GM18517 (cell line): ENCODE results near the gene P2RY8.
"Not testable (repeated sequence)": the region's sequence is repeated elsewhere in the genome, so short reads cannot be mapped to it uniquely, and the experiment has no call there.

Experiments
- ATAC-seq: cut with Tn5 transposase; IDR thresholded peaks from one replicate; pipeline ENCODE4 v1.9.1; 2021; ENCODE audit warnings: mild to moderate bottlenecking, moderate library complexity; ENCODE audit not compliant: unreplicated experiment

P2RY8 gene

GRCh38 chrX:1447969-1448572 lies 88.9 kb downstream of the P2RY8 start:
- ATAC-seq = not testable (repeated sequence)

GRCh38 chrX:1446984-1447968 lies 89.7 kb downstream of the P2RY8 start:
- not testable (repeated sequence) for ATAC-seq

GRCh38 chrX:1444561-1445500 lies 92.2 kb downstream of the P2RY8 start:
- ATAC-seq = no peak

- no peak for ATAC-seq
Measured at GRCh38 chrX:1443496-1444075, 93.4 kb downstream of the P2RY8 start.

DNA sequence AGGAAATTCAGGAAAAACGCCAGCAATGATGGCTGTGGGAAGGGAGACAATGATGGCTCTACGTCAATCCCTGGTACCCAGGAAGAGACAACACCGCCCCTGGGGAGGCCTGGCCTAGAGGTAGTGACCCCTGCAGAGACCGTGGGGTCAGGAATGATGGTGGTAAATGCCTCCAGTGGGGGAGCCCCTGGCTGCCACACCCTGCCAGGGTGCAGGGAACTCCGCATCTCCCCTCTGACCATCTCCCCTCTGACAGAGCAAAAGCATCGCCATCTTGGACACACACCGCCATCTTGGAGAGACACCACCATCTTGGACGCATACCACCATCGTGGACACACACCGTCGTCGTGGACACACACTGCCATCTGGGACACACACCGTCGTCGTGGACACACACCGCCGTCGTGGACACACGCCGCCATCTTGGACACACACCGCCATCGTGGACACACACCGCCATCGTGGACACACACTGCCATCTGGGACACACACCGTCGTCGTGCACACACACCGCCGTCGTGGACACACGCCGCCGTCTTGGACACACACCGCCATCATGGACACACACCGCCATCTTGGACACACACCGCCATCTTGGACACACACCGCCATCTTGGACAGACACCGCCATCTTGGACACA lies 94.1 kb downstream of the P2RY8 start:
- ATAC-seq = no peak

DNA sequence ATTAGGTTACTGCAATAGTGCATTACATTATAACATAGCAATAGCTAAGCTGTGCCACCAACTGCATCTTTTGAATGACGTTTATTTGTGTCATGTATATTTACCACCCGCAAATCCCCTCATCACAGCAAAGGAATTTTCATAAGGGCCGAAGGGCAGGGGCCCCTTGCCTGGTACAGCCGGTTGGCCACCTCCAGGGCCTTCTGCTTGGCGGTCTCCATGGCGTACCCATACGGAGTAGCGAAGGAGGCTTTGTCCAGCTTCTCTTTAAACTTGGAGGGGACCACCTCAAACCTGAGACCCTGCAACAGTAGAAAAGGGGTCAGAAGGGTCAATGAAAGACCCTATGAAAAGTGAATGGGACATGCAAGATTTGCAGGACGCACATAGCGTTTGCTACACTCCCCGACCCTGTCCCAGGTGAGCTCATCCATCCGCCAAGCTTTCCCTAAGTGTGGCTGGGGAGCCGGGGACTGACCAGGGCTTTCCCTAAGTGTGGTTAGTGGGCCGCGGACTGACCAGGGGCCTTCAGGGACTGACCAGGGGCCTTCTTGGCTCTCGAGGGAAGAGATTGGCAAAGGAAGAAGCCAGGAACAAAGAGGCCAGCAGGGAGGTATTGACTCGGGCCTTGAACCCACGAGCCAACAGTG lies 94.8 kb downstream of the P2RY8 start:
- no peak for ATAC-seq

- no peak for ATAC-seq
Measured at GRCh38 chrX:1440506-1440905, 96.5 kb downstream of the P2RY8 start.

GRCh38 chrX:1435241-1435895 lies 101.6 kb downstream of the P2RY8 start:
- no peak for ATAC-seq

- no peak for ATAC-seq
Measured at GRCh38 chrX:1434871-1435240, 102.1 kb downstream of the P2RY8 start.

DNA sequence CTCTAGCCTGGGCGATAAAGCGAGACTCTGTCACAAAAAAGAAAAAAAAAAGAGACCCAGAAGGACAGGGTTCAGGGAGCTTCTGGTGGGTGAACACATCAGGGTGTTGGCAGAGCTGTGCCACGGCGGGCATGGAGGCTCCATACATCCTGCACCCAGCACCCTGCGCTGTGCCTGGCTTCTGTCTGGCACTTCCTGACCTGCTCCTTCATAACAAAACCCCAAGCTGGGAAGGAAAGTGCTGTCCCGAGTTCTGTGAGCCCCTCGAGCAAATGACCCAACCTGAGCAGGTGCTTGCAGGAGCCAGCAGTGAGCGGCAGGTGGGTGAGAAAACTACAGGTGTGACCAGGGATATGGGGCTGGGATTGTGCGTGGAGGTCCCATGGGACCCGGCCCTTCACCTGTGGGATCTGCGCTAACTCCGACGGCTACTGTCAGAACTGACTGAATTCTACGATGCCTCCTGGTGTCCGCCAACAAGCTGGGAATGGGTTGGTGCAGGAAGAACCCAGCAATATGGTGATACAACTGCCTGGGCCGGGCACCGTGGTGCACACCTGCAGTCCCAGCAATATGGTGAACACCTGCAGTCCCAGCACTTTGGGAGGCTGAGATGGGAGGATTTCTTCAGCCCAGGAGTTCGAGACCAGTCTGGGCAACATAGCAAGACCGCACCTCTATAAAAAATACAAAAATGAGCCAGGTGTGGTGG lies 103.2 kb downstream of the P2RY8 start:
- ATAC-seq = no peak

GRCh38 chrX:1430451-1430850 lies 106.5 kb downstream of the P2RY8 start:
- ATAC-seq = no peak

- ATAC-seq = no peak
Measured at GRCh38 chrX:1427756-1428155, 109.2 kb downstream of the P2RY8 start.

- not testable (repeated sequence) for ATAC-seq
Measured at GRCh38 chrX:1426321-1426720, 110.7 kb downstream of the P2RY8 start.

DNA sequence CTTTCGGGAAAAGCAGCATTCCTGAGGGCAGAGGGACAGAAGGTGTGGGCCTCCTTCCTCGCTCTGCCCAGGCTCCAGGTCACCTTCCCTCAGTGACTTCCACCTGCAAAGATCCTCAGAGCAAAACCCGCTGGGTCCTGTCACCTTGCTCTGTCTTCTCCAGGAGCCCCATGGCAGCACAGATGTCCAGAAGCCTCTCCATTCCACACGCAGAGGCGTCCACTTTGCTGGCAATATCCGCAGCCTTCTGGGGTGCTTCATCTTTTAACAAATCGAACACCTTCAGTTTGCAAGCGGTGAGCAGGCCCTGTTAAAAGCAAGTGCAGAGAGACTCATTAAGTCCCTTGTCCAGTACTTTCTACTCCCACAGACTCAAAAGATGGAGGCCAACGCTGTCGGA lies 111.6 kb downstream of the P2RY8 start:
- no peak for ATAC-seq

GRCh38 chrX:1424147-1424851 lies 112.7 kb downstream of the P2RY8 start:
- ATAC-seq = no peak

DNA sequence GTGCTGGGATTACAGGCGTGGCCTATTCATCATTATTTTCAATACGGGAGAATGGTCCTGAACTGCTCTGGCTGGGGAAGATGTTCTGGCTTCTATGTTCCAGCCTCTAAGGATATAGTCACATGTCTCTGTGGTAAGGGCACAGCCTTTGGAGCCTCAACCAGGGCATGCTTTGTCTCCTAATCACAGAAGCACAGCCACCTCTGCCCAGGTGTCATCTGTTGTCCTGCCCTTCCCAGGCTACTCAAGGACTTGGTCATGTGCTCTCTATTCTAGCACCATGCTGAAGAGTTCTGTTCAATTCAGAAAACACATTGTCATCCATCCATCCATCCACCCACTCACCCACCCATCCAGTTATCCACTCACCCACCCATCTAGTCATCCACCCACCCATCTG lies 113.8 kb downstream of the P2RY8 start:
- ATAC-seq = no peak

GRCh38 chrX:1422135-1422465 lies 114.9 kb downstream of the P2RY8 start:
- ATAC-seq = no peak

DNA sequence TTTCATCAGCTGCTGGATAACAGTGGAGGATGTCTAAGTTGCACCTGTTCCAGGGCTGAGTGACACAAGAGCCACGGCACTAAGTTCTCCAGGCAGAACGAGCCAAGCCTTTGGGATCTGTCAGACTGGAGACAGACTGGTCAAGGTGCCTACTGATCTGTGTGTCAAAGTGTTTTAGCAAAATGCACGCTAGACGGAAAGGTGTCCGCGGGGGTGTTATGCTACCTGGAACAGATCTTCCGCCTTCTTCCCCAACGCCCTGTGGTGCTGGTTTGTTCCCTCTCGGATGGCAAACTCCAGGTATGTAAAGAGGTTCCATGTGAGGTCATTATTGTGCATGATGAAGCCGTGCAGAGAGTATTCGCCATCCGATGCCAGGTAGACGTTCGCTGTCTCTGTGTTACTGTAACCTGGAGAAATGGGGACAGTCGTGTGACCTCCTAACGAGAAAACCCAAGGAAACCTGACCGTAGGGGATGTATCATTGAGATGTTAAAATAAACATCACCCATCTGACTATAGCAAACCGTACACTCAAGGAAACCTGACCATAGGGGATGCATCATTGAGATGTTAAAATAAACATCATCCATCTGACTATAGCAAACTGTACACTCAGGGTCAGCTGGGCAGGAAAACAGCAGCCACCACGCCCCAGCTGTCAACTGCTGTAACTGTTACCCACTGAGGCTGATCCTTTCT lies 115.4 kb downstream of the P2RY8 start:
- no peak for ATAC-seq
